Omental fat pad (tissue), 4 donors: ENCODE data around the gene ZIC1. TPM values are rescaled to one million over a fixed set of nuclear protein-coding genes. Genes with fewer than 3 reads are reported as not detected.

Experiments used
- ATAC-seq: fragments of 150-250 bp; one replicate; pipeline ENCODE4 v1.9.1; 2016; ENCODE audit warnings: mild to moderate bottlenecking, moderate library complexity; ENCODE audit not compliant: low FRiP score
- DNase-seq: peaks from one replicate; pipeline ENCODE4 v3.0.0-alpha.2; 2019; ENCODE audit warnings: low spot score
- CTCF ChIP-seq, 3 donors: fragments of 450-650 bp; IDR thresholded peaks; one replicate each; pipeline ENCODE4 v1.5.1; 2016 to 2017; ENCODE audit warnings: antibody characterized with exemption in 3 of 3, mild to moderate bottlenecking in 3 of 3, moderate library complexity in 2 of 3
- total RNA-seq, 4 donors: library from RNA; depleted of rRNA; stranded (reverse); fragments of >200 nt; gene quantifications; one replicate each; pipeline ENCODE4 v1.1.0, GENCODE V29; 2016

The ZIC1 gene
- total RNA-seq, 4 donors from 2014 or later = not detected

DNA sequence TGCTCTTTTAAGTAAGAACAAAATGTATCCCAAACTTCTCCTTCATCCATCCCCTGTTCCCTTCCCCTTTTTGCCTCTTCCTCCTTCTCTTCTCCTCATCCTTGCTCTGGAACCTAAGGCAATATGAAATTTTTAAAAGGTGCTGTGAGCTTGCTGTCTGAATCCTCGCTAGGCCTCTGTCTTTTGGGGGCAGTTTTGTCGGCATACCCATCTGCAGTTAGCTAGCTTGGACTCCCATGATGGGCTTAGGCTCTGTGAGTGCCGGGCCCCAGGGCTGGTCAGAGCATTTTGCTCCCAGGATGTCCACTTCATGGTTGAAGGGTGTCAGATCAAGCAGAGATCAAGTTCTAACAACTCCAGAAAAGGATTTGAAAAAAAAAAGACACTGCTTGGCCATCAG lies 18.6 kb downstream of the ZIC1 start:
- ATAC-seq (no peak), DNase-seq (no peak)
- TF ChIP-seq CTCF (IDR thresholded peaks at IDR 0.05) = no peak

DNA sequence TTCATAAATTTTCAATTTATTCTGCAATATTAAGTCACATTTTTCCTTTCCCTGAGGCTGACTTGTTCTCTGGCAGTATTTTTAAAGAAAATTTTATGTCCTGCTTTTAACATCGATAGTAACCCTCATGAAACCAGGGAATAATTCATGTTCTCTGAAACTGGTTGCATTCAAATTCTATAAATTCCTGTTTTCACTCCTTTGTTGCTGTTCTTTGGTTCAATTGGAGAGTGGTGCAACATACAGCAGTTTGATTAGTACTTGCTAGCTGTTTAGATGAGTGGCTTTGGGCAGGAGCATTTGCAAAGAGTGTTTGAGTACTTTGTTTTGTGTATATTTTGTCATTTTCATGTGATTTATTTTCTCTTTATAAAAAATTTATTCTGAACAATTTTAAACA lies 19.2 kb downstream of the ZIC1 start:
- no peak for ATAC-seq
- no peak for TF ChIP-seq CTCF (IDR thresholded peaks at IDR 0.05)

GRCh38 chr3:147428754-147429153 lies 19.6 kb downstream of the ZIC1 start:
- no peak for ATAC-seq
- TF ChIP-seq CTCF (IDR thresholded peaks at IDR 0.05) = no peak
- DNase-seq = no peak

More for the DNA sequence above, 19.2 kb downstream of the ZIC1 start:
- no peak for DNase-seq

- ATAC-seq = no peak
- TF ChIP-seq CTCF (IDR thresholded peaks at IDR 0.05) = no peak
- DNase-seq = no peak
Observed at GRCh38 chr3:147431751-147432150, 22.6 kb downstream of the ZIC1 start.

DNA sequence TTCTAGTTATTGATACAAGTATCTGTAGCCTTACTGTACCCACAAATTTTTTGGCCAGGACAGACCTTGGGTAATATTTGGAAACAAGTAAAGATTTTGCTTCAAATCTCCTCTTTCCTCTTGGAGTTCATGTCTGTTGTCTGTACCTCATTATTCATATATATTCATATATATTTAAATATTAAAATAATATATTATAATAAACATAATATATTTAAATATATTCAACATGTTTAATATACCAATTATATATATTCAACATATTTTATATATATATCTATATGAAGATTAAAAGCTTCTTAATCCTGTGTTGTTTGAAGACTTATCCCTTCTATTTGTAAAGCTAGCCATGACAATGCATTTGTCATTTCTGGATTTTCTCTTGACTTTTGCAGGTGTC lies 38.1 kb downstream of the ZIC1 start:
- no peak for TF ChIP-seq CTCF (IDR thresholded peaks at IDR 0.05)
- no peak for ATAC-seq
- no peak for DNase-seq

GRCh38 chr3:147449669-147450068 lies 40.5 kb downstream of the ZIC1 start:
- DNase-seq (no peak), ATAC-seq (no peak)
- no peak for TF ChIP-seq CTCF (IDR thresholded peaks at IDR 0.05)

DNA sequence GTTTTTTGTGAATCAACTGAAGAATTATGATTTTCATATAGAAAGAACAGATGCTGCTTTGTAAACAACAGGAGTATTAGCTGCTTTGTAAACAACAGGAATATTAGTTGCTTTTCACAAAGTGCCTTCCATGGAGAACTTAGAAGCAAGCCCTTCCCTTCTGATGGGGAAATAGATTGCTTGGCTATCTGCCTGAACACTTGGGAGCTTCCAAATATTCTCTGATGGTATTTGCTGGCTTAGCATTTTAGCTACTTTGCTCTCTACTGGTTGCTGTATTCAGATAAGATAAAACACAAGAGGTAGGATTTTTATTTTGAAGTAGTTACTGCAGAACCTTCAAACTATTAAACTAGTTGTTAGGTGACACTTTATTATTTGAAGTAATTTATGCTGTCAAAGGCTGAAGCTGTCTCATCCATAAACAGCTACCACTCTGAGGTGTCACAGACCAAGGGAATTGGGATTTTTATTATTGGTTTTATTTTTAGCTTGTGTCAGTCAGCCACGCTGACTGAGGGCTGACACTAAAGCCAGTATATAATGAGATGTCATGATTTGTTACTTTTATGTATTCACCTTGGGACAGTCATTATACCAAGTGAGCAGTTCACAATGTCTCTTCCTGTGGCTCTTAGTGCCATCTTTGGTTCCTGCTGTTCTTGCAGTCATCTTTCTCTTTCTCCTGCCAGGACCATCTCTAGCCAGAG lies 50.0 kb downstream of the ZIC1 start:
- TF ChIP-seq CTCF (IDR thresholded peaks at IDR 0.05) = no peak
- DNase-seq (no peak), ATAC-seq (no peak)
